CD4-positive, alpha-beta T cell (primary cell): ENCODE results near the gene PER3. TPM values are rescaled to one million over a fixed set of nuclear protein-coding genes. Genes with fewer than 3 reads are reported as not detected.

Experiments
- ATAC-seq: fragments of 200-7000 bp; cut with Tn5 transposase; one replicate; pipeline ENCODE4 v1.10.0; 2022; ENCODE audit warnings: mild to moderate bottlenecking; ENCODE audit not compliant: poor library complexity
- CTCF ChIA-PET: fragments of 350-600 bp; sonication (Branson Sonifier 250); formaldehyde crosslinking; loops from one replicate; lab custom pipeline; 2021; ENCODE audit warnings: antibody characterized with exemption, inconsistent platforms; lab: Charles Lee
- POLR2A ChIA-PET: fragments of 350-600 bp; sonication (Branson Sonifier 250); formaldehyde crosslinking; loops from one replicate; lab custom pipeline; 2021; ENCODE audit warnings: antibody characterized with exemption, inconsistent platforms; lab: Charles Lee
- DNase-seq, 14 experiments: peaks; one replicate each; pipeline ENCODE4 v3.0.0-alpha.2; 2013 to 2020; ENCODE audit warnings: mixed read lengths in 2 of 14
- H3K27ac ChIP-seq, 2 donors: one replicate each; pipeline versions ENCODE4 v1.5.1 to v1.7.0; 2013; ENCODE audit warnings: low read length in 2 of 2, low read depth in 1 of 2, mild to moderate bottlenecking in 1 of 2
- H3K27me3 ChIP-seq, 2 experiments: 1 replicate in 1 of 2; 2 replicates in 1 of 2; pipeline versions ENCODE4 v1.6.1 to v1.7.0; 2013; ENCODE audit warnings: low read length in 2 of 2, control low read depth in 1 of 2, mild to moderate bottlenecking in 1 of 2, moderate library complexity in 1 of 2; ENCODE audit not compliant: insufficient read depth in 2 of 2, control insufficient read depth in 1 of 2
- H3K36me3 ChIP-seq: one replicate; pipeline ENCODE4 v1.6.1; 2013; ENCODE audit warnings: low read length, control low read depth; ENCODE audit not compliant: insufficient read depth
- H3K4me1 ChIP-seq: one replicate; pipeline ENCODE4 v1.6.1; 2013; ENCODE audit warnings: low read length, control low read depth; ENCODE audit not compliant: insufficient read depth
- H3K4me3 ChIP-seq: one replicate; pipeline ENCODE4 v1.5.1; 2013; ENCODE audit warnings: mild to moderate bottlenecking, low read length, moderate library complexity
- H3K9me3 ChIP-seq, 2 experiments: 1 replicate in 1 of 2; 2 replicates in 1 of 2; pipeline versions ENCODE4 v1.6.1 to v1.7.0; 2013; ENCODE audit warnings: low read length in 2 of 2, mild to moderate bottlenecking in 2 of 2, control low read depth in 1 of 2, moderate library complexity in 1 of 2; ENCODE audit not compliant: control insufficient read depth in 1 of 2, insufficient read depth in 1 of 2
- H3K27ac Mint-ChIP-seq: one replicate; pipeline ENCODE4 v1.8.0; 2020; ENCODE audit warnings: mixed read lengths
- H3K27me3 Mint-ChIP-seq: one replicate; pipeline ENCODE4 v1.8.0; 2021; ENCODE audit warnings: mixed read lengths
- H3K36me3 Mint-ChIP-seq: one replicate; pipeline ENCODE4 v1.8.0; 2021; ENCODE audit warnings: low read depth, mixed read lengths
- H3K4me1 Mint-ChIP-seq: one replicate; pipeline ENCODE4 v1.8.0; 2021; ENCODE audit warnings: low read depth, mixed read lengths
- H3K4me3 Mint-ChIP-seq: one replicate; pipeline ENCODE4 v1.8.0; 2020; ENCODE audit warnings: mild to moderate bottlenecking, mixed read lengths
- H3K9me3 Mint-ChIP-seq: one replicate; pipeline ENCODE4 v1.8.0; 2020; ENCODE audit warnings: mixed read lengths
- CTCF ChIP-seq: fragments of 200-600 bp; IDR thresholded peaks from one replicate; pipeline ENCODE4 v1.8.0; 2022; ENCODE audit warnings: antibody characterized with exemption, mild to moderate bottlenecking
- intact Hi-C, 2 experiments: fragments of 100-400 bp; cut with DNase I in 1 of 2; cut with micrococcal nuclease in 1 of 2; formaldehyde crosslinking; loops; one replicate each; pipeline versions ENCODE4 v1.15.1 to v1.9.0; 2023 to 2025; cut with DNase I, micrococcal nuclease
- total RNA-seq, 174 experiments: library from RNA in 2 of 174; stranded (reverse) in 2 of 174; gene quantifications; one replicate each; pipeline ENCODE4 v1.2.3 and lab custom pipeline; 2021 to 2026

The PER3 gene
- total RNA-seq, 2 experiments from 2014 or later: 10.1 to 11.4 TPM

GRCh38 chr1:7842517-7842916 is 58.4 kb downstream of the PER3 start:
- H3K4me3 ChIP-seq: no peak overlapping the region
- intact Hi-C loops: no loop called here
- no peak overlapping the region for H3K27ac ChIP-seq
- TF ChIP-seq CTCF: no peak
- peaks cover 27% of the 10 kb centered on the region for H3K36me3 ChIP-seq
- peaks cover 63% of the 10 kb centered on the region for H3K36me3 Mint-ChIP-seq
- no peak overlapping the region for H3K27ac Mint-ChIP-seq
- no peaks in the 10 kb centered on the region for H3K27me3 Mint-ChIP-seq
- H3K4me1 Mint-ChIP-seq: no peaks in the 10 kb centered on the region
- ChIA-PET POLR2A (no interaction called here), CTCF (no interaction called here)
- ATAC-seq: no peak
- DNase-seq: peak in 1 of 14 experiments; percentile 44
- peaks cover 6% of the 10 kb centered on the region for H3K9me3 Mint-ChIP-seq
- H3K4me3 Mint-ChIP-seq: no peak overlapping the region
- H3K4me1 ChIP-seq: no peaks in the 10 kb centered on the region
- no peaks in the 10 kb centered on the region for H3K27me3 ChIP-seq
- H3K9me3 ChIP-seq: peaks cover 4 to 7% of the 10 kb centered on the region in 2 experiments

- intact Hi-C loops: no loop called here
- TF ChIP-seq CTCF: no peak
- DNase-seq (no peak), ATAC-seq (no peak)
- POLR2A ChIA-PET: no interaction called here
- Mint-ChIP-seq H3K9me3 (no peaks in the 10 kb centered on the region), H3K27me3 (peaks cover 4% of the 10 kb centered on the region), H3K4me3 (no peak overlapping the region), H3K4me1 (no peaks in the 10 kb centered on the region), H3K36me3 (peaks cover 33% of the 10 kb centered on the region), H3K27ac (no peak overlapping the region)
- H3K27me3 ChIP-seq: no peaks in the 10 kb centered on the region
- CTCF ChIA-PET: no interaction called here
- no peaks in the 10 kb centered on the region for H3K9me3 ChIP-seq
- H3K4me3 ChIP-seq: no peak overlapping the region
- H3K36me3 ChIP-seq: peaks cover 3% of the 10 kb centered on the region
- H3K4me1 ChIP-seq: no peaks in the 10 kb centered on the region
- H3K27ac ChIP-seq: no peak overlapping the region
Measured at GRCh38 chr1:7845761-7846160, 61.7 kb downstream of the PER3 start.

GRCh38 chr1:7846656-7847055 is 62.6 kb downstream of the PER3 start:
- DNase-seq (no peak), ATAC-seq (no peak)
- ChIA-PET CTCF (no interaction called here), POLR2A (no interaction called here)
- Mint-ChIP-seq H3K4me1 (no peaks in the 10 kb centered on the region), H3K27ac (no peak overlapping the region), H3K9me3 (no peaks in the 10 kb centered on the region), H3K27me3 (peaks cover 7% of the 10 kb centered on the region), H3K4me3 (no peak overlapping the region), H3K36me3 (peaks cover 24% of the 10 kb centered on the region)
- intact Hi-C loops: no loop called here
- H3K4me1 ChIP-seq: no peaks in the 10 kb centered on the region
- TF ChIP-seq CTCF: no peak
- no peaks in the 10 kb centered on the region for H3K9me3 ChIP-seq
- no peaks in the 10 kb centered on the region for H3K27me3 ChIP-seq
- H3K36me3 ChIP-seq: no peaks in the 10 kb centered on the region
- H3K4me3 ChIP-seq: no peak overlapping the region
- no peak overlapping the region for H3K27ac ChIP-seq
